Stimulated activated CD8-positive, alpha-beta memory T cell treated with anti-CD3 and anti-CD28 coated beads, Interleukin-7, amount 100 ng/mL, for 48 hours (primary cell): ENCODE results near the gene HIVEP2.

Experiments used
- DNase-seq, 2 donors: peaks; one replicate each; pipeline ENCODE4 v3.0.0-alpha.2; 2020; ENCODE audit warnings: low read depth in 1 of 2; ENCODE audit errors: extremely low read depth in 1 of 2

Gene HIVEP2

DNA sequence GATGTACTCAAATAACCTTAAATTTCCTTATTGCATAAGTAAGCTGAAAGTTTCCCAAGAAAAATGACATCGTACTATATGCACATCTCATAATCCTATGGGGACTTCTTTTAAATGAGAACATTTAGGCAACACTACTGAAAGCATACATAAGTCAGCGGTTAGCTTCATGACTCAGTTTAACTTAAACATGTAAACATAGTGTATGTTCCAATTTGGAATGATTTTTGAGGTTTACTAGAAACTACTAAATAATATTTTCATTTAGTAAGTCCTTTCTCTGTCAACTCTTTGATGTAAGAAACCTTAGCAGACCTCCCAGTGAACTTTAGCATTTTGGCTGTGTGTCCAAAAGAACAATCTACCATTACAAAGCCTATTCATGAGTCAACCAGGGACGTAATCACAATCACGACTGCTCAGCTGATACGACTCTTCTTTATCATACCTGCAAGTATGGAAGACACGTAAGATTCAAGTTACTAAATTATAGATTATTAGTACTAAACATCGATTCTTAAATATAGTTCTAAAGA is 19.3 kb downstream of the HIVEP2 start:
- no peak for DNase-seq

GRCh38 chr6:142918339-142919042 is 26.5 kb downstream of the HIVEP2 start:
- DNase-seq: no peak

GRCh38 chr6:142916881-142917280 is 28.1 kb downstream of the HIVEP2 start:
- DNase-seq: no peak

- no peak for DNase-seq
Observed at GRCh38 chr6:142914937-142915697, 29.9 kb downstream of the HIVEP2 start.

DNA sequence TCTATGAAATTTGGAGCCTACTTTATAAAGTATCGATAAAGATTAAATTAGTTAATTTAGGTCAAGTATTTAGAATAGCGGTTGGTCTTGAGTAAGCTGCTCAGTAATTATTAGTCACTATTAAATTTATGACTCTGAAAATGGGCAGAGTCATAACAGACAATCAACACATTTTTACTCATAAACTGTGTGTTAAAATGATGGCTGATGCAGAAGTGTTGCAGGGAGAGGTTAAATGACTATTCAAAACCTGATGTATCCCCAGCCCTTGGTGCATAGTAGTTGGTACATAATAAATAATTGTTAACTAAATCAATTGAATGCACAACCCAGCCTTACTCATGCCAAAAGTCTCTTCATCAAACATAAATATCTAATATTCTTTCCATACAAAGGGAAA is 30.6 kb downstream of the HIVEP2 start:
- DNase-seq: no peak

- DNase-seq: peak; percentile 36 to 69
Observed at GRCh38 chr6:142913511-142914047, 31.4 kb downstream of the HIVEP2 start.

- no peak for DNase-seq
Observed at GRCh38 chr6:142913036-142913510, 31.9 kb downstream of the HIVEP2 start.

DNA sequence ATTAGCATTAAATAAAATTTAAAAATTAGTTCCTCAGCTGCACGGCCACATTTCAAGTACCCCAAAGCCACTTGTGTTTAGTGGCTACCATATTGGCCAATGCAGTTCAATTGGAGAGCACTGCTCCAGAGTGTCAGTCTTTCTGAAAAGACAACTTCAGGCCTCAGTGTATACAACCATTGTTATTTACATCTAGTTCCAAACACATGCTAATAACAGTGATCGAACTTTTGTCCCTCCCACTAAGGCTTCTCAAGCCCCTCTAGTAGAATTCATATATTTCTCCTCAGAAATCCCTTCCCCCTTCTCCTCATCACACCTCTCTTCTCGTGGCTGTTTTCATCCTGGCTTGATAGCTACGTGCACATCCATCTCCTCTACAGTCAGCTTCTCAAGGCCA is 32.9 kb downstream of the HIVEP2 start:
- no peak for DNase-seq

DNA sequence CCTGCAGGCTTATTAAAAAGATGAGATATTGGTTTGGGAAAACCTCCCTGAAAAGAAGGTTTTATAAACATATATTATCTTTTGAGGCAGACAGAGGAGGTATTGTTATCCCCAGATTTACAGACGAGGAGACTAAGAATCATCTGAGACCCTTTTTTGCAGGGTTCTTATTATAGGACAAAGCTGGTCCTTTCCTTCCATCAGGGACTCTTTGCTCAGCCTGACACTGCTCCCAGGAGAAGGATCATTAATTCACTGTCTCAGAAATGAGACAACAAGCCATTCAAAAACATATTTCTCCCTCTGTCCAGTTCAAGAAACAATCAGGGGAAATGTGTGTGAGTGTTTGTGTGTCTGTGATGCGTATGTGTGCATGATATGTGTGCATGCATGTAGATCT is 33.5 kb downstream of the HIVEP2 start:
- no peak for DNase-seq

- no peak for DNase-seq
Observed at GRCh38 chr6:142909686-142910085, 35.3 kb downstream of the HIVEP2 start.

DNA sequence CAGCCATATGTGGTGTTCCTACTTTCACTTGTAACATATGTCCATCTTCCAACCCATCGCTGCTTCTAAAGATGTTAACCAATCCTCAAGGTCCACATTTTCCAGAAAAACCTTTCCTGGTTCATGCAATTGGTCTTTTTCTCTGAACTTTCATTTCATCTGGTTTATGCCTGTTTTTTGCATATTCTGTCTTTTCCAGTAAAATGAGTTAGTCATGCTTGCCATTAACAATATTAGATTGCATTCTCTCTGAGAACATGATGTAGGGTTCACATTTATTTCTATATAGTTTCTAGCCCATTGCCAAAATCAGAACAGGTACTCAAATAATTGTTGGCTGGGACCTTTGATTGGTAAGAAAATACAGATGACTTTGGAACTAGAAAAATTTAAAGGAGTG is 36.7 kb downstream of the HIVEP2 start:
- no peak for DNase-seq

GRCh38 chr6:142907544-142907943 is 37.4 kb downstream of the HIVEP2 start:
- no peak for DNase-seq

GRCh38 chr6:142906945-142907470 is 38.0 kb downstream of the HIVEP2 start:
- no peak for DNase-seq

GRCh38 chr6:142903812-142904211 is 41.2 kb downstream of the HIVEP2 start:
- no peak for DNase-seq

- DNase-seq: peak; percentile 41 to 64
Observed at GRCh38 chr6:142902636-142903053, 42.3 kb downstream of the HIVEP2 start.

DNA sequence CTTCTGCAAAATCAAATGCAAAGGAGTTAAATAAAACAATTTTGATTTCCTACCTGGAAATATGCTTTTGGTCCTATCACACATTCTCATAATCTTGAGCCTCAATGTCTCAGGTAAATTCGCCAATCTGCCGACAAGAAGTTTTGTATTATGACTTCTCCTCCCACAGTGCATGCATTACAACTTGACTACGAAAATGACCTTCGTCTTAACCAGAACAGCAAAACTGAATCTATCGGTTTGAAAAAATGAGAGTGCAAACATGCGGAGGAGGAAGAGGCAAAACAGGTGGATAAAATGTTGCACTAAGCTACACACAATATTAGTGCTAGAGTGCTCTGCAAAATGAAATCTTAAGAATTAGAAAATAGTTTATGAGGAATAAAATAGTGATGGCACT is 43.4 kb downstream of the HIVEP2 start:
- DNase-seq: no peak

DNA sequence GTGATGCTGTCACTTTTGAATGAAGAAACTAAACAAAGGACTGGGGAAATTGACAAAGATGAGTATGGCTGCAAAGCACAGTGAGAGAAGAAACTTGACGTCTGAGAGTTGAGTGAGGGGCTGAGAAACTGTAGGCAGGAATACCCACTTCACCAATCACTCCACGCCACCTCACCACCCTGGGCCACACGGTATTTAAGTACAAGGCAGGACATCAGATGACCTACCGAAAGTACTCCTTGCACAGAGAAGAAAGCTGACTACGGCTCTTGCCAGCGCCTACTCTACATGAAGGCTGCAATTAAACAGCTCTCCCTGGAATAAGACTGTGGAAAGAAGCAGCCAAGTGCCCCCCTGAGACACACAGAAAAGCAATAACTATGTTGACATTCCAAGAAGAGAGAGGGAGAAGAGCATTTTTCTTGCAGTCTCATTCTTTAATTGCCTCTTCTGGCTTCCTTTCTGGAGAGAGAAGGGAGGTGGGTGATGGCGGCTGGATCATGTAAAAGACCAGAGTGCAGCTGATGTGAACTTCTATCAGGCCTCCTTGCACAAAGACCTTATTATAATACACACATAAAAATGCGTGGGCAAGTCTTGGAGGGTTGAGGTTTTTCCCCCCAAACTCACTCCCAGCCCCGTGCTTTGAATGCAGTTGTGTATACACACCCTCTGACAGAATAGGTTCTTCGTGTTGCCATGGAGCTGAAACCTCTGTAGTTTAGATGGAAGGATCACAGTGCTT is 44.6 kb downstream of the HIVEP2 start:
- no peak for DNase-seq

- no peak for DNase-seq
Observed at GRCh38 chr6:142898927-142899895, 45.8 kb downstream of the HIVEP2 start.

GRCh38 chr6:142897659-142898058 is 47.3 kb downstream of the HIVEP2 start:
- DNase-seq: no peak

GRCh38 chr6:142896732-142897131 is 48.2 kb downstream of the HIVEP2 start:
- DNase-seq: no peak
